ENCODE measurements around the gene MCL1. TPM values are rescaled to one million over a fixed set of nuclear protein-coding genes. Genes with fewer than 3 reads are reported as not detected.

Gene MCL1
- total RNA-seq, 1 donor from 2014 or later: 144 TPM

DNA sequence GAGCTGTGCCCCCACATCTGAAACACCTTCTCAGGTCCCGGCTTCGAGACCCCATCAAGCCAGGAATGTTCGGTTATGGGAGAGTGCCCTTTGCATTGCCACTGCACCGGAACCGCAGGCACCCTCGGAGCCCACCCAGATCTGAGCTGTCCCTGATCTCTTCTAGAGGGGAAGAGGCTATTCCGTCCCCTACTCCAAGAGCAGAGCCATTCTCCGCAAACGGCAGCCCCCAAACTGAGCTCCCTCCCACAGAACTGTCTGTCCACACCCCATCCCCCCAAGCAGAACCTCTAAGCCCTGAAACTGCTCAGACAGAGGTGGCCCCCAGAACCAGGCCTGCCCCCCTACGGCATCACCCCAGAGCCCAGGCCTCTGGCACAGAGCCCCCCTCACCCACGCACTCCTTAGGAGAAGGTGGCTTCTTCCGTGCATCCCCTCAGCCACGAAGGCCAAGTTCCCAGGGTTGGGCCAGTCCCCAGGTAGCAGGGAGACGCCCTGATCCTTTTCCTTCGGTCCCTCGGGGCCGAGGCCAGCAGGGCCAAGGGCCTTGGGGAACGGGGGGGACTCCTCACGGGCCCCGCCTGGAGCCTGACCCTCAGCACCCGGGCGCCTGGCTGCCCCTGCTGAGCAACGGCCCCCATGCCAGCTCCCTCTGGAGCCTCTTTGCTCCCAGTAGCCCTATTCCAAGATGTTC lies 25.9 kb downstream of the MCL1 start:
- H3K4me3 ChIP-seq (ENCODE audit: low read depth, low read length): no peak overlapping the region
- TF ChIP-seq, protein P1, sequence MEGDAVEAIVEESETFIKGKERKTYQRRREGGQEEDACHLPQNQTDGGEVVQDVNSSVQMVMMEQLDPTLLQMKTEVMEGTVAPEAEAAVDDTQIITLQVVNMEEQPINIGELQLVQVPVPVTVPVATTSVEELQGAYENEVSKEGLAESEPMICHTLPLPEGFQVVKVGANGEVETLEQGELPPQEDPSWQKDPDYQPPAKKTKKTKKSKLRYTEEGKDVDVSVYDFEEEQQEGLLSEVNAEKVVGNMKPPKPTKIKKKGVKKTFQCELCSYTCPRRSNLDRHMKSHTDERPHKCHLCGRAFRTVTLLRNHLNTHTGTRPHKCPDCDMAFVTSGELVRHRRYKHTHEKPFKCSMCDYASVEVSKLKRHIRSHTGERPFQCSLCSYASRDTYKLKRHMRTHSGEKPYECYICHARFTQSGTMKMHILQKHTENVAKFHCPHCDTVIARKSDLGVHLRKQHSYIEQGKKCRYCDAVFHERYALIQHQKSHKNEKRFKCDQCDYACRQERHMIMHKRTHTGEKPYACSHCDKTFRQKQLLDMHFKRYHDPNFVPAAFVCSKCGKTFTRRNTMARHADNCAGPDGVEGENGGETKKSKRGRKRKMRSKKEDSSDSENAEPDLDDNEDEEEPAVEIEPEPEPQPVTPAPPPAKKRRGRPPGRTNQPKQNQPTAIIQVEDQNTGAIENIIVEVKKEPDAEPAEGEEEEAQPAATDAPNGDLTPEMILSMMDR (conservative IDR thresholded peaks at IDR 0.05; ENCODE audit: low read depth, low read length): no peak
- DNase-seq (ENCODE audit: low read depth): no peak

DNA sequence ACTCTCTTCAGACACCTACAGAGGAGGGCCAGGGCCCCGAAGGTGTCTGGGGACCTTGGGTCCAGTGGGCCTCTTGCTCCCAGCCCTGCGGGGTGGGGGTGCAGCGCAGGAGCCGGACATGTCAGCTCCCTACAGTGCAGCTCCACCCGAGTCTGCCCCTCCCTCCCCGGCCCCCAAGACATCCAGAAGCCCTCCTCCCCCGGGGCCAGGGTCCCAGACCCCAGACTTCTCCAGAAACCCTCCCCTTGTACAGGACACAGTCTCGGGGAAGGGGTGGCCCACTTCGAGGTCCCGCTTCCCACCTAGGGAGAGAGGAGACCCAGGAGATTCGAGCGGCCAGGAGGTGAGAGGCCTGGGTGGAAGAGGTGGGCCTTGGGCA lies 26.5 kb downstream of the MCL1 start:
- no peak for DNase-seq (ENCODE audit: low read depth)
- TF ChIP-seq, protein P1 (conservative IDR thresholded peaks at IDR 0.05; ENCODE audit: low read depth, low read length): no peak
- no peak overlapping the region for H3K4me3 ChIP-seq (ENCODE audit: low read depth, low read length)

DNA sequence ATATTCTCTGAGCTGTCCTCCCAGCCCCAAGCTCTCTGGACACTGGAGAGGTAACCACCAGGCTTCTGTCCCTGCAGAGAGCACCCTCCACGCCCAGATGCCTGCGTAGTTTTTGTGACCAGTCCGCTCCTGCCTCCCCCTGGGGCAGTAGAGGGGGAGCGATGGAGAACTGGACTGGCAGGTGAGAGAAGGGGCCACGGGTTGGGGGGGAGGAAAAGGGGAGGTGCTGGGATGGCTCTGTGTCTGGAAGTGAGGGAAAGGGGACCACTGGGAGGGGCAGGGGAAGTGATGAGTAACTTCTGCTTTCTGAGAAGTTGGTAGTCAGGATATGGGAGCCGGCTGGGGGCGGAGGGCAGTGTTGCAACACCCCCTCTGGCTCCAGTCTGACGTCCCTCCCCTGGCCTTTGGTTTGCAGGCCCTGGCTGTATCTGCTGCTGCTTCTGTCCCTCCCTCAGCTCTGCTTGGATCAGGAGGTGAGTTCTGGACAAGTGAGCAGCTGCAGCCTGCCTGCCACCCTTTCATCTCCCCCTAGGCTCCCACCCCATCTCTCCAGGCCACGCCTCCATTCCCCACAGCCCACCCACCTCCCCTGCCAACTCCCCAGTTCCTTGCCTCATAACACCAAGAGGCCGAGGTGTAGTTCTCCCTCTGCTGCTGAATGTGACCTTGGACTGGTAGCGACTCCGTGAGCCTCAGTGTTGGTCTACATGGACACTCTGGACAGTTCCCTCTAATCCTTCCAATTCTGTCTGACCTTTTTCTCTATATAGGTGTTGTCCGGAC lies 27.1 kb downstream of the MCL1 start:
- H3K4me3 ChIP-seq (ENCODE audit: low read depth, low read length): no peak overlapping the region
- TF ChIP-seq, protein P1 (conservative IDR thresholded peaks at IDR 0.05; ENCODE audit: low read depth, low read length): no peak
- DNase-seq (ENCODE audit: low read depth): no peak

DNA sequence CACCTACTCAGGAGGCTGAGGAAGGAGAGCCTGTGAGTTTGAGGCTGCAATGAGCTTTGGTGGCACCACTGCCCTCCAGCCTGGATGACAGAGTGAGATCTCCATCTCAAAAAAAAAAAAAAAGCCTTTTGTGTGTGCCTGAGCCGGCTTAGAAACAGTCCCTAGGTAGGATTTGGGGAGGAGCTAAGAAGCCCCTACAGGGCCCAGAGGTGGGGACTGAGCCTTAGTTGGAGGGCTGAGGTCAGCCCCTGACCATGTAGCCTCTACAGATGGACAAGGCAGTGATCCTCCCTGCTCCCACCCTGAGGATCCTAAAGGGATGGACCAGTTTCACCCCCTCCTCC lies 27.7 kb downstream of the MCL1 start:
- no peak for DNase-seq (ENCODE audit: low read depth)
- TF ChIP-seq, protein P1 (conservative IDR thresholded peaks at IDR 0.05; ENCODE audit: low read depth, low read length): no peak
- no peak overlapping the region for H3K4me3 ChIP-seq (ENCODE audit: low read depth, low read length)

DNA sequence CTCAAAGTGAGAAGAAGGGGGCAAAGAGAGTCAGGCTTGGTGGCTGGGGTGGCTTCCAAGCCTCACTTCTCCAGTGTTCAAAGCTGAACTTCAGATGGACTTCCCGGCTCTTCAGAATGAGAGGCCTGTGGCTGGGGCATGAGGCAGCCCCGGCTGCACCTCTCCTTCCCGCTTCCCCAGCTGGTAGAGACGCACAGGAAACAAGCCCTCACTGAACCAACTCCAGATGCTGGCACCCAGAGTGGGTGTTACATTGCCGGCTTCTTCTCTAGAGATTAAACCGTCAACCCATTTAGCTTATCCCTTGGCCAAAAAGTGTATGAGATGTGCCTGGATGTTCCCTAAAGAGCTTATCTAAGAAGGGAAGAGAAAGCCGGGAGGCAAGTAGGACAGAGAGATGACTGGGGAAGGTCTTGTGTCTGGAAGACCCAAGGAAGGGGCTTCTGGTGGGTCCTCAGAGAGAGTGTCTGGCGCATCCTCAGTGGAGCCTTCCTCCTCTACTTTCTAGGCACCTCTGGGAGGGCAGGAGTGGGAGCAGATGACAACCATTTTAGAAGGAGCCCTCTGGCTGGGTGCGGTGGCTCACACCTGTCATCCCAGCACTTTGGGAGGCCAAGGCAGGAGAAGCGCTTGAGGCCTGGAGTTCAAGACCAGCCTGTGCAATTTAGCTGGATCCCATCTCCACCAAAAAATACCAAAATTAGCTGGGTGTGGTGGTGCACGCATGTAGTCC lies 28.2 kb downstream of the MCL1 start:
- DNase-seq (ENCODE audit: low read depth): no peak
- TF ChIP-seq, protein P1 (conservative IDR thresholded peaks at IDR 0.05; ENCODE audit: low read depth, low read length): no peak
- H3K4me3 ChIP-seq (ENCODE audit: low read depth, low read length): no peak overlapping the region

DNA sequence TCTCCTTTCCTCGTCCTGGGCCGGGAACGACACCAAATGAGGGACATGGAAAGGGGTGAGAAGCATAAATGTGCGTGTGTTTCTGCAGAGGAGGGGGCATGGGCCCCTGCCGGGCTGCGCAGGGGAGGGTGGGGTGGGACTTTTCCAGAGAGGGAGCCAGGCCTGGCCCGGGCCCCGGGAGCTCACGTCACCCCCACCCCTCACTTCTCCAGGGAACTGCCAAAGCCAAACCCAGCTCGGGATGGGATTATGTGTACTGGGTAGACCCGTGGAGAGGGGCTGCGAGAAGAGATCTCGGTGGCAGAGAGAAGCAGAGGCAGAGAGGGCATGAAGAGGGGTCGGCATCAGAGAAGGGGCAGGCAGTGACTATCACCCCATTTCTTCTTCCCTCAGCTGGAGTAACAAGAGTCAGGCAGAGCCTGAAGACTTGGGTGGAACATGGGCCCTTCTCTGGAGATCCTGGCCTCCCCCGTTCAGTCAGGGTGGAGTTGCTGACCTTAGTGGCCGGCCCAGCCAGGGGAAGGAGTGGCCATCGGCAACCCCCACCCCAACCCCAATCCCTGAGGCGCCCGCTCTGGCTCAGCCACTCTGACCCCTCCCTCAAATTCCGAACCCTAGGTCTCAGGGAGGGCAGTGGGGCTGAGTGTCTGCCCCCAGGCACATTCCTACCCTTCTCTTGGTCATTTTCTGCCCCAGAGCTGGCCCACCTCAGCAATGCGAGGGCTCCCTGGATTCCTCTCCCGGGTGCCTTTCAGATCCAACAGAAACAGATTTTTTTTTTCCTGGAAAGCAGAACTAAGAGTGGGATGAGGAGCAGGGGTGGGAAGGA lies 29.0 kb downstream of the MCL1 start:
- TF ChIP-seq, protein P1 (conservative IDR thresholded peaks at IDR 0.05; ENCODE audit: low read depth, low read length): no peak
- no peak for DNase-seq (ENCODE audit: low read depth)
- H3K4me3 ChIP-seq (ENCODE audit: low read depth, low read length): peak overlapping the region; percentile 64
